Ishikawa (cell line): ENCODE measurements around the gene SHKBP1.

ENCODE experiments used
- CEBPB ChIP-seq: IDR thresholded peaks from 2 replicates; pipeline ENCODE4 v1.6.1; 2012
- CREB1 ChIP-seq: IDR thresholded peaks from 2 replicates; pipeline ENCODE4 v1.6.1; 2012; ENCODE audit warnings: low read depth
- EGR1 ChIP-seq: IDR thresholded peaks from 2 replicates; pipeline ENCODE4 v1.6.1; 2012
- EP300 ChIP-seq: IDR thresholded peaks from 2 replicates; pipeline ENCODE4 v1.6.1; 2012; ENCODE audit warnings: borderline replicate concordance
- FOXM1 ChIP-seq: IDR thresholded peaks from 2 replicates; pipeline ENCODE4 v1.6.1; 2012; ENCODE audit warnings: low read depth, borderline replicate concordance
- NFIC ChIP-seq: IDR thresholded peaks from 2 replicates; pipeline ENCODE4 v1.6.1; 2012
- RAD21 ChIP-seq: IDR thresholded peaks from 2 replicates; pipeline ENCODE4 v1.6.1; 2012; ENCODE audit warnings: low read depth
- TAF1 ChIP-seq: IDR thresholded peaks from 2 replicates; pipeline ENCODE4 v1.6.1; 2012; ENCODE audit warnings: low read depth, mild to moderate bottlenecking
- TCF12 ChIP-seq: IDR thresholded peaks from 2 replicates; pipeline ENCODE4 v1.6.1; 2012; ENCODE audit warnings: low read depth
- TEAD4 ChIP-seq: IDR thresholded peaks from 2 replicates; pipeline ENCODE4 v1.6.1; 2012
- YY1 ChIP-seq: IDR thresholded peaks from 2 replicates; pipeline ENCODE4 v1.6.1; 2012; ENCODE audit warnings: low read depth
- ZBTB7A ChIP-seq: IDR thresholded peaks from 2 replicates; pipeline ENCODE4 v1.6.1; 2012; ENCODE audit warnings: low read depth
- TF ChIP-seq, protein P1 (sequence below): IDR thresholded peaks from 2 replicates; pipeline ENCODE4 v1.6.1; 2012
- TF ChIP-seq, protein P2 (sequence below): IDR thresholded peaks from 2 replicates; pipeline ENCODE4 v1.6.1; 2012; ENCODE audit warnings: low read depth, mild to moderate bottlenecking
- TF ChIP-seq, protein P3 (sequence below): IDR thresholded peaks from 2 replicates; pipeline ENCODE4 v1.6.1; 2012

The SHKBP1 gene

DNA sequence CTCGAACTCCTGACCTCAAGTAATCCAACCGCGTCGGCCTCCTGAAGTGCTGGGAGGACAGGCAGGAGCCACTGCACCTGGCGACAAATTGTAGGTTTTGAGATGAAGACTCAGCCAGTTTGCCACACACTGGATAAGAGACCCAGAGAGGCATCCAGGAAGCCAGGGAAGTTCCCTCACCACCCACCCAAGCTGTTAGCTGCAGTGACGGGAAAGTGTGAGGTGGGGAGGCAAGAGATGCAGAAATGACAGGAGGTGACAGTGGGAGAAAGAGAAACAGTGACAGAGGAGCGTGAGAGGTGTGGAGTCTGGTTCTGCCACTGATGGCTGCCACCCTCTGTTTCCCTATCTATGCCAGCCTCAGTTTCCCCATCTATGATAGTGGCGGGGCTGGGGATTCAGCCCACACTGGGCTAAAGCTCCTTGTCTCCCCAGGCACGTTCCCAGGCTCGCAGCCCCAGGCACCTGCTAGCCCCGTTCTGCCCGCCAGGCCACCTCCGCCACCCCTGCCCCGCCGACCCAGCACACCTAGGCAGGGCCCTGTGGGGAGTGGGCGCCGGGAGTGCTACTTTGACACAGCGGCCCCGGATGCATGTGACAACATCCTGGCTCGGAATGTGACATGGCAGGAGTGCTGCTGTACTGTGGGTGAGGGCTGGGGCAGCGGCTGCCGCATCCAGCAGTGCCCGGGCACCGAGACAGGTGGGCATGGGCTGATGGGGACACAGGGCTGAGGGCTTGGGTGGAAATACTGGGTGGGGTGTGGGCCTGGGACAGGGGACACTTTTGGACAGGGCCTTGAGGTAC, 45.5 kb downstream of the SHKBP1 start:
- TF ChIP-seq TEAD4 (no peak), EP300 (no peak), YY1 (no peak), EGR1 (no peak), CREB1 (no peak), RAD21 (no peak), TCF12 (no peak), NFIC (no peak)
- TF ChIP-seq, protein P1, sequence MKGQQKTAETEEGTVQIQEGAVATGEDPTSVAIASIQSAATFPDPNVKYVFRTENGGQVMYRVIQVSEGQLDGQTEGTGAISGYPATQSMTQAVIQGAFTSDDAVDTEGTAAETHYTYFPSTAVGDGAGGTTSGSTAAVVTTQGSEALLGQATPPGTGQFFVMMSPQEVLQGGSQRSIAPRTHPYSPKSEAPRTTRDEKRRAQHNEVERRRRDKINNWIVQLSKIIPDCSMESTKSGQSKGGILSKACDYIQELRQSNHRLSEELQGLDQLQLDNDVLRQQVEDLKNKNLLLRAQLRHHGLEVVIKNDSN, result no peak
- TF ChIP-seq, protein P2, sequence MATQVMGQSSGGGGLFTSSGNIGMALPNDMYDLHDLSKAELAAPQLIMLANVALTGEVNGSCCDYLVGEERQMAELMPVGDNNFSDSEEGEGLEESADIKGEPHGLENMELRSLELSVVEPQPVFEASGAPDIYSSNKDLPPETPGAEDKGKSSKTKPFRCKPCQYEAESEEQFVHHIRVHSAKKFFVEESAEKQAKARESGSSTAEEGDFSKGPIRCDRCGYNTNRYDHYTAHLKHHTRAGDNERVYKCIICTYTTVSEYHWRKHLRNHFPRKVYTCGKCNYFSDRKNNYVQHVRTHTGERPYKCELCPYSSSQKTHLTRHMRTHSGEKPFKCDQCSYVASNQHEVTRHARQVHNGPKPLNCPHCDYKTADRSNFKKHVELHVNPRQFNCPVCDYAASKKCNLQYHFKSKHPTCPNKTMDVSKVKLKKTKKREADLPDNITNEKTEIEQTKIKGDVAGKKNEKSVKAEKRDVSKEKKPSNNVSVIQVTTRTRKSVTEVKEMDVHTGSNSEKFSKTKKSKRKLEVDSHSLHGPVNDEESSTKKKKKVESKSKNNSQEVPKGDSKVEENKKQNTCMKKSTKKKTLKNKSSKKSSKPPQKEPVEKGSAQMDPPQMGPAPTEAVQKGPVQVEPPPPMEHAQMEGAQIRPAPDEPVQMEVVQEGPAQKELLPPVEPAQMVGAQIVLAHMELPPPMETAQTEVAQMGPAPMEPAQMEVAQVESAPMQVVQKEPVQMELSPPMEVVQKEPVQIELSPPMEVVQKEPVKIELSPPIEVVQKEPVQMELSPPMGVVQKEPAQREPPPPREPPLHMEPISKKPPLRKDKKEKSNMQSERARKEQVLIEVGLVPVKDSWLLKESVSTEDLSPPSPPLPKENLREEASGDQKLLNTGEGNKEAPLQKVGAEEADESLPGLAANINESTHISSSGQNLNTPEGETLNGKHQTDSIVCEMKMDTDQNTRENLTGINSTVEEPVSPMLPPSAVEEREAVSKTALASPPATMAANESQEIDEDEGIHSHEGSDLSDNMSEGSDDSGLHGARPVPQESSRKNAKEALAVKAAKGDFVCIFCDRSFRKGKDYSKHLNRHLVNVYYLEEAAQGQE, result no peak

DNA sequence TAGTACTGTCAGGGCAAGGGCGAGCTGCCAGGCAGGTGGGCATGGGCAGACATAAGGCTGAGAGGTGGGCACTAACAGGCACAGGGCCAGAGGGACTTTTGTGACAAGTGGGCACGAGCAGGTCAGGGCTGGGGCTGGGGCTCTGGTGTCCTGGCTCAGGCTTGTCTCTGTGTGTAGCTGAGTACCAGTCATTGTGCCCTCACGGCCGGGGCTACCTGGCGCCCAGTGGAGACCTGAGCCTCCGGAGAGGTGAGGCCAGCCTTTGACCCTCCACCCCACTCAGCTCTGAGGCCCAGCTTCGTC, 46.1 kb downstream of the SHKBP1 start:
- TF ChIP-seq CEBPB (no peak), TCF12 (no peak), EP300 (no peak), TEAD4 (no peak), NFIC (no peak), RAD21 (no peak), CREB1 (no peak), ZBTB7A (no peak), EGR1 (no peak), TAF1 (no peak), YY1 (no peak)
- TF ChIP-seq, protein P3, sequence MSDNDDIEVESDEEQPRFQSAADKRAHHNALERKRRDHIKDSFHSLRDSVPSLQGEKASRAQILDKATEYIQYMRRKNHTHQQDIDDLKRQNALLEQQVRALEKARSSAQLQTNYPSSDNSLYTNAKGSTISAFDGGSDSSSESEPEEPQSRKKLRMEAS, result no peak
- TF ChIP-seq, protein P2, result no peak
- TF ChIP-seq, protein P1, result no peak

DNA sequence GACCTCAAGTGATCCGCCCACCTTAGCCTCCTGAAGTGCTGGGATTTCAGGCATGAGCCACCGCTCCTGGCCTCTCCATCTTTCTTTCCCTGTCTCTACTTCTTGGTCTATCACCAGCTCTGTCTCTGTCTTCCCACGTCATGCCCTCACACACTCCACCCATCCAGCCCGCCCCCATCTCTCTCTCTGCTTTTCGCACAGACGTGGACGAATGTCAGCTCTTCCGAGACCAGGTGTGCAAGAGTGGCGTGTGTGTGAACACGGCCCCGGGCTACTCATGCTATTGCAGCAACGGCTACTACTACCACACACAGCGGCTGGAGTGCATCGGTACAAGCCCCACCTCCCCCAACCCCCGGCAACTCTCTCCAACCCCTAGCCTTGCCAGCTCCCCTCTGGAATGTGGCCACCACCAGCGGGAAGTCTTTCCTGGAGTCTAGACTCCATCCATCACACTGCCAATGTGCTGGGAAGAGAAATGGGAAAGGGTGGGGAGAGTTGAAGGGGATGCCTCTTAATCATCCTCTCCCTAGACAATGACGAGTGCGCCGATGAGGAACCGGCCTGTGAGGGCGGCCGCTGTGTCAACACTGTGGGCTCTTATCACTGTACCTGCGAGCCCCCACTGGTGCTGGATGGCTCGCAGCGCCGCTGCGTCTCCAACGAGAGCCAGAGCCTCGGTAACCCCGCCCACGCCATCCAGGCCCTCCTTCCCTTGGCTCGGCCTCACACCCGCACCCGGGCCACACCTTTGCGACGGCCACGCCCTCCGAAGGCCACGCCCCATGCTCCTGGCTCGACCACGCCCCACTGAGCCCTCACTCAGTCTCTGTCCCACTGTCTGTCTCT, 47.0 kb downstream of the SHKBP1 start:
- TF ChIP-seq NFIC (peak; percentile 81), EP300 (peak; percentile 51; the same call in 1 of the 2 replicates), EGR1 (peak; percentile 73), TEAD4 (peak; percentile 76), ZBTB7A (no peak), TCF12 (peak; percentile 65)

DNA sequence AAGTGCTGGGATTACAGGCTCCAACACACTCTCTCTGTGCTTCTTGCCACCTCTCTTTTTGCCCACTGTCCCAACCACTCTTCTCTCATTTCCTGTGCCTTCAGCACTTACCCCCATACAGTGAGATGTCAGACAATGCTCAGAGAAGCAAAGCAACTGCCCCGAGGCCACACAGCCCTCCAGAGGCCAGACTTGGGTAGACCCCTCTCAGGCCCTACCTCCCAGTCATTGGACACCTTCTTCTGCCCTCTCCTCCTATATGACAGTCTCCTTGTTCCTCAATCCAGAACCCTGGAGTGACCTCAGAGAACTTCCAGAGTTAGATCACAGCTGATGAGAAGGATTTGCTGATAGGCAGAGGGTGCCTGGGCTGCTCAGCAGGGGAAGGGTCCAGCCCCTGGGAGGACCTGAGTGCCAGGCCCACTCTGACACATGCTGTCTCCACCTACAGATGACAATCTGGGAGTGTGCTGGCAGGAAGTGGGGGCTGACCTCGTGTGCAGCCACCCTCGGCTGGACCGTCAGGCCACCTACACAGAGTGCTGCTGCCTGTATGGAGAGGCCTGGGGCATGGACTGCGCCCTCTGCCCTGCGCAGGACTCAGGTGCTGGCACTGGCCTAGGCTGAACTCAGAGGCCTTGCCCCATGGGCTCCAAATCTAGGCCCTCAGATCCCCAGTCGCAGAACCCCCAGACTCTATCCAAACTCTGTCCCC, 48.9 kb downstream of the SHKBP1 start:
- TF ChIP-seq TCF12, result no peak
- TF ChIP-seq, protein P1, result no peak
- TF ChIP-seq ZBTB7A, result no peak
- TF ChIP-seq FOXM1, result no peak
- no peak for TF ChIP-seq CEBPB
- no peak for TF ChIP-seq RAD21
- no peak for TF ChIP-seq EP300
- TF ChIP-seq, protein P2, result no peak
- no peak for TF ChIP-seq EGR1
- no peak for TF ChIP-seq CREB1
- TF ChIP-seq YY1, result no peak
